ENCODE data around the gene KCNMA1. TPM values are rescaled to one million over a fixed set of nuclear protein-coding genes. Genes with fewer than 3 reads are reported as not detected.

KCNMA1 gene
- total and polyA plus RNA-seq, 3 donors from 2014 or later, result 13.6 to 36.1 (median 24.7) TPM

GRCh38 chr10:77231884-77232610, 405.6 kb downstream of the KCNMA1 start:
- Histone ChIP-seq H3K36me3 (ENCODE audit: low read depth, missing control alignments) (no peaks in the 10 kb centered on the region), H3K27ac (no peak overlapping the region), H3K27me3 (no peaks in the 10 kb centered on the region), H3K9me3 (no peaks in the 10 kb centered on the region), H3K4me1 (no peaks in the 10 kb centered on the region), H3K4me3 (no peak overlapping the region)
- intact Hi-C loops (cut with DNase I; ENCODE audit: low total_unique reads), result no loop called here
- 66 to 83% methylated on average over 3 of the region's 3 CpGs for WGBS, 2 donors
- no peak for DNase-seq
- TF ChIP-seq POLR2A (IDR thresholded peaks at IDR 0.05) (no peak), CTCF (IDR thresholded peaks at IDR 0.05) (no peak)

GRCh38 chr10:77231375-77231774, 406.2 kb downstream of the KCNMA1 start:
- Histone ChIP-seq H3K36me3 (ENCODE audit: low read depth, missing control alignments) (no peaks in the 10 kb centered on the region), H3K4me1 (no peaks in the 10 kb centered on the region), H3K27me3 (no peaks in the 10 kb centered on the region), H3K9me3 (no peaks in the 10 kb centered on the region), H3K27ac (no peak overlapping the region), H3K4me3 (no peak overlapping the region)
- 97 to 99% methylated on average over 3 of the region's 3 CpGs for WGBS, 2 donors
- no peak for DNase-seq
- intact Hi-C loops (cut with DNase I; ENCODE audit: low total_unique reads), result no loop called here
- TF ChIP-seq CTCF (IDR thresholded peaks at IDR 0.05) (no peak), POLR2A (IDR thresholded peaks at IDR 0.05) (no peak)

GRCh38 chr10:77230194-77230593, 407.4 kb downstream of the KCNMA1 start:
- Histone ChIP-seq H3K4me3 (no peak overlapping the region), H3K27ac (no peak overlapping the region), H3K4me1 (no peaks in the 10 kb centered on the region), H3K27me3 (no peaks in the 10 kb centered on the region), H3K36me3 (ENCODE audit: low read depth, missing control alignments) (no peaks in the 10 kb centered on the region), H3K9me3 (no peaks in the 10 kb centered on the region)
- intact Hi-C loops (cut with DNase I; ENCODE audit: low total_unique reads), result no loop called here
- DNase-seq, result no peak
- no peak for TF ChIP-seq POLR2A (IDR thresholded peaks at IDR 0.05)
- TF ChIP-seq CTCF (IDR thresholded peaks at IDR 0.05), result no peak
- WGBS, 2 donors, result 90 to 93% methylated on average over 5 of the region's 5 CpGs

GRCh38 chr10:77229704-77230103, 407.9 kb downstream of the KCNMA1 start:
- no peaks in the 10 kb centered on the region for H3K36me3 ChIP-seq (ENCODE audit: low read depth, missing control alignments)

More at GRCh38 chr10:77229704-77230103, 407.9 kb downstream of the KCNMA1 start:
- no peaks in the 10 kb centered on the region for H3K9me3 ChIP-seq
- intact Hi-C loops (cut with DNase I; ENCODE audit: low total_unique reads), result no loop called here
- 86 to 93% methylated on average over 3 of the region's 3 CpGs for WGBS, 2 donors
- no peak for DNase-seq
- no peak overlapping the region for H3K27ac ChIP-seq
- no peak overlapping the region for H3K4me3 ChIP-seq
- no peak for TF ChIP-seq CTCF (IDR thresholded peaks at IDR 0.05)
- no peak for TF ChIP-seq POLR2A (IDR thresholded peaks at IDR 0.05)
- no peaks in the 10 kb centered on the region for H3K4me1 ChIP-seq
- H3K27me3 ChIP-seq, result no peaks in the 10 kb centered on the region
